Hepatocyte (in vitro differentiated cells): ENCODE measurements around the gene CIAO3. TPM values are rescaled to one million over a fixed set of nuclear protein-coding genes. Genes with fewer than 3 reads are reported as not detected.
"Not testable (repeated sequence)": the region's sequence is repeated elsewhere in the genome, so short reads cannot be mapped to it uniquely, and the experiment has no call there.

Experiments
- DNase-seq: peaks from one replicate; pipeline ENCODE4 v3.0.0-alpha.2; 2016; ENCODE audit warnings: low spot score
- H2AFZ ChIP-seq: fragments of 200-600 bp; sonication (generic); 2 replicates; pipeline ENCODE4 v1.6.0; 2016; ENCODE audit warnings: antibody characterized with exemption, mild to moderate bottlenecking
- H3K27ac ChIP-seq: fragments of 200-600 bp; sonication (generic); 2 replicates; pipeline ENCODE4 v1.5.1; 2016; ENCODE audit warnings: mild to moderate bottlenecking
- H3K27me3 ChIP-seq: fragments of 200-600 bp; sonication (generic); 2 replicates; pipeline ENCODE4 v1.6.1; 2016
- H3K36me3 ChIP-seq: fragments of 200-600 bp; sonication (generic); replicated peaks from 2 replicates; pipeline ENCODE4 v1.5.1; 2016; ENCODE audit warnings: low read depth; ENCODE audit not compliant: insufficient read depth
- H3K4me1 ChIP-seq: fragments of 200-600 bp; sonication (generic); 2 replicates; pipeline ENCODE4 v1.5.1; 2016; ENCODE audit warnings: mild to moderate bottlenecking, moderate library complexity; ENCODE audit not compliant: insufficient read depth
- H3K4me2 ChIP-seq: fragments of 200-600 bp; sonication (generic); 2 replicates; pipeline ENCODE4 v1.6.0; 2016
- H3K4me3 ChIP-seq: fragments of 200-600 bp; sonication (generic); 2 replicates; pipeline ENCODE4 v1.5.1; 2016; ENCODE audit warnings: mild to moderate bottlenecking
- H3K79me2 ChIP-seq: fragments of 200-600 bp; sonication (generic); 2 replicates; pipeline ENCODE4 v1.6.0; 2017; ENCODE audit warnings: mild to moderate bottlenecking
- H3K9me2 ChIP-seq: fragments of 200-600 bp; sonication (generic); replicated peaks from 2 replicates; pipeline ENCODE4 v1.6.0; 2017; ENCODE audit warnings: mild to moderate bottlenecking; ENCODE audit not compliant: insufficient read depth
- H3K9me3 ChIP-seq: fragments of 200-600 bp; sonication (generic); 2 replicates; pipeline ENCODE4 v1.5.1; 2016; ENCODE audit warnings: low read depth, mild to moderate bottlenecking
- H4K20me1 ChIP-seq: fragments of 200-600 bp; sonication (generic); 2 replicates; pipeline ENCODE4 v1.6.0; 2016; ENCODE audit warnings: mild to moderate bottlenecking; ENCODE audit not compliant: insufficient read depth, poor library complexity, severe bottlenecking
- EZH2 ChIP-seq: fragments of 200-600 bp; sonication (generic); IDR thresholded peaks from 2 replicates; pipeline ENCODE4 v1.6.1; 2016; ENCODE audit warnings: antibody characterized with exemption, mild to moderate bottlenecking, borderline replicate concordance
- EZH2phosphoT487 ChIP-seq: fragments of 200-600 bp; sonication (generic); IDR thresholded peaks from one replicate; pipeline ENCODE4 v1.6.1; 2018; ENCODE audit warnings: antibody characterized with exemption, mild to moderate bottlenecking, low read depth, moderate library complexity; ENCODE audit not compliant: unreplicated experiment, severe bottlenecking
- WGBS: methylation state at CpG from one replicate; pipeline ENCODE4 v1.1.6; 2016; ENCODE audit warnings: low lambda C conversion rate; ENCODE audit errors: missing lambda C conversion rate; 5-methylcytosine and 5-hydroxymethylcytosine counted together
- polyA plus RNA-seq: library from polyadenylated mRNA; unstranded; fragments of >200 nt; fragmentation: Nextera tagmentation; extraction: Ambion mirVana; gene quantifications from 2 replicates; pipeline ENCODE4 v1.2.1, GENCODE V29; 2016
- total RNA-seq: library from RNA; depleted of rRNA; stranded (reverse); fragments of >200 nt; gene quantifications from 2 replicates; pipeline ENCODE4 v1.2.3, GENCODE V29; 2014
- TF ChIP-seq, protein P1 (sequence below): fragments of 200-600 bp; sonication (generic); IDR thresholded peaks from 2 replicates; pipeline ENCODE4 v1.5.1; 2016; ENCODE audit warnings: antibody characterized with exemption, mild to moderate bottlenecking; ENCODE audit not compliant: poor library complexity

CIAO3 gene
- total and polyA plus RNA-seq, 2 experiments from 2014 or later: 39.0 to 42.8 TPM

DNA sequence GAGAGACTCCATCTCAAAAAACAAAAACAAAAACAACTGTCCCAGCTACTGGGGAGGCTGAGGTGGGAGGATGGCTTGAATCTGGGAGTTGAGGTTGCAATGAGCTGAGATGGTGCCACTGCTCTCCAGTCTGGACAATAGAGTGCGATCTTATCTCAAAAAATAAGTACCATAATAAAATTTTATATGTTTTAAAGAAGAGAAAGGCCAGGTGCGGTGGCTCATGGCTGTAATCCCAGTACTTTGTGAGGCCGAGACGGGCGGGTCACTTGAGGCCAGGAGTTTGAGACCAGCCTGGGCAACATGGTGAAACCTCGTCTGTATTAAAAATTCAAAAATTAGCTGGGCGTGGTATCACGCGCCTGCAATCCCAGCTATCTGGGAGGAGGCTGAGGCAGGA, 36.0 kb upstream of the CIAO3 start:
- Histone ChIP-seq H3K9me3 (no peaks in the 10 kb centered on the region), H3K4me1 (no peaks in the 10 kb centered on the region), H3K79me2 (no peaks in the 10 kb centered on the region), H4K20me1 (no peaks in the 10 kb centered on the region), H3K36me3 (no peaks in the 10 kb centered on the region), H3K27ac (no peak overlapping the region), H3K4me3 (no peak overlapping the region), H3K4me2 (no peak overlapping the region), H3K27me3 (no peaks in the 10 kb centered on the region), H2AFZ (no peak overlapping the region), H3K9me2 (no peaks in the 10 kb centered on the region)
- 87% methylated on average over 9 of the region's 9 CpGs for WGBS
- DNase-seq: no peak
- TF ChIP-seq, protein P1, sequence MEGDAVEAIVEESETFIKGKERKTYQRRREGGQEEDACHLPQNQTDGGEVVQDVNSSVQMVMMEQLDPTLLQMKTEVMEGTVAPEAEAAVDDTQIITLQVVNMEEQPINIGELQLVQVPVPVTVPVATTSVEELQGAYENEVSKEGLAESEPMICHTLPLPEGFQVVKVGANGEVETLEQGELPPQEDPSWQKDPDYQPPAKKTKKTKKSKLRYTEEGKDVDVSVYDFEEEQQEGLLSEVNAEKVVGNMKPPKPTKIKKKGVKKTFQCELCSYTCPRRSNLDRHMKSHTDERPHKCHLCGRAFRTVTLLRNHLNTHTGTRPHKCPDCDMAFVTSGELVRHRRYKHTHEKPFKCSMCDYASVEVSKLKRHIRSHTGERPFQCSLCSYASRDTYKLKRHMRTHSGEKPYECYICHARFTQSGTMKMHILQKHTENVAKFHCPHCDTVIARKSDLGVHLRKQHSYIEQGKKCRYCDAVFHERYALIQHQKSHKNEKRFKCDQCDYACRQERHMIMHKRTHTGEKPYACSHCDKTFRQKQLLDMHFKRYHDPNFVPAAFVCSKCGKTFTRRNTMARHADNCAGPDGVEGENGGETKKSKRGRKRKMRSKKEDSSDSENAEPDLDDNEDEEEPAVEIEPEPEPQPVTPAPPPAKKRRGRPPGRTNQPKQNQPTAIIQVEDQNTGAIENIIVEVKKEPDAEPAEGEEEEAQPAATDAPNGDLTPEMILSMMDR: no peak
- no peak for TF ChIP-seq EZH2
- TF ChIP-seq EZH2phosphoT487: no peak

DNA sequence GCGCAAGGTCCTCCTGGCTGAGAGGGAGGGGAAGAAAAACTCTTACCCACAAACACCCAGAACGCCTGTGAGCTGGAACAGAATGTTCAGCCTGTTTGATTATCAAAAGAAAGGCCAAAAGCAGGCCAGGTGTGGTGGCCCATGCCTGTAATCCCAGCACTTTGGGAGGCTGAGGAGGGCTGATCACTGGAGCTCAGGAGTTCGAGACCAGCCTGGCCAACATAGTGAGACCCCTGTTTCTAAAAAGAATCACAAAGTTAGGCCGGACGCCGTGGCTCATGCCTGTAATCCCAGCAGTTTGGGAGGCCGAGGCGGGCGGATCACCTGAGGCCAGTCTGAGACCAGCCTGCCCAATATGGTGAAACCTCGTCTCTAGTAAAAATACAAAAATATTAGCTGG, 35.5 kb upstream of the CIAO3 start:
- not testable (repeated sequence) for H2AFZ ChIP-seq, H3K27ac ChIP-seq, H3K79me2 ChIP-seq, H3K4me1 ChIP-seq, H4K20me1 ChIP-seq, H3K4me2 ChIP-seq, H3K9me2 ChIP-seq, DNase-seq, H3K4me3 ChIP-seq, H3K27me3 ChIP-seq, H3K36me3 ChIP-seq, H3K9me3 ChIP-seq
- WGBS: 94% methylated on average over 10 of the region's 10 CpGs

DNA sequence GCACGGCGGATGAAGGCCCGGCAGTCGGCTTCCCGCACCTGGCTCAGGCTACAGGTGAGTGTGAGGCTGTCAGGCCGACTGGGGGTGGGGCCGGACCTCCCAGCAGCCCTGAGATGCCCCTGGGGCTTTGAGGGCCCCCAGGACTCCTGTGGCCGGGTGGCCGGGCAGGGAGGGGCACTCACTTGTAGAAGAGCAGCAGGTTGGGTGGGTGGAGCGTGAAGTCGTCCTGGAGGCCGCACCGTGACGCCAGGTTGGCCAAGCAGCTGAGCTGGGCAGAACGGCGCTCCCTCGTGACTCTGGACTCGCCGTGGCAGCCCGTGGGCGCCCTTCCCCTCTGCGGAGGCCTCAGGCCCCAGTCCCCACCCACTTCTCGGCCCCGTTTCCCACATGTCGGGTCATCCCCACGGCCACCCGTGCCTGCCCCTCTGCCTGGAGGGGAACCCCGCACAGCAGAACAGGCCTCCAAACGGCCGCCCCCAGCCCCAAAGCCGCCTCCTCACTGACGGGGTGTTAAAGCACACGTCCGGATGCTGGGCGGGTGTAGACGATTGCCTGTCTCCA, 34.5 kb upstream of the CIAO3 start:
- Histone ChIP-seq H3K27me3 (no peaks in the 10 kb centered on the region), H3K4me1 (no peaks in the 10 kb centered on the region), H4K20me1 (no peaks in the 10 kb centered on the region), H2AFZ (no peak overlapping the region), H3K4me3 (no peak overlapping the region), H3K36me3 (no peaks in the 10 kb centered on the region), H3K9me3 (no peaks in the 10 kb centered on the region), H3K9me2 (no peaks in the 10 kb centered on the region), H3K79me2 (no peaks in the 10 kb centered on the region), H3K27ac (no peak overlapping the region), H3K4me2 (no peak overlapping the region)
- no peak for DNase-seq
- TF ChIP-seq EZH2: no peak
- TF ChIP-seq, protein P1: no peak
- no peak for TF ChIP-seq EZH2phosphoT487
- WGBS: 91% methylated on average over 13 of the region's 36 CpGs

DNA sequence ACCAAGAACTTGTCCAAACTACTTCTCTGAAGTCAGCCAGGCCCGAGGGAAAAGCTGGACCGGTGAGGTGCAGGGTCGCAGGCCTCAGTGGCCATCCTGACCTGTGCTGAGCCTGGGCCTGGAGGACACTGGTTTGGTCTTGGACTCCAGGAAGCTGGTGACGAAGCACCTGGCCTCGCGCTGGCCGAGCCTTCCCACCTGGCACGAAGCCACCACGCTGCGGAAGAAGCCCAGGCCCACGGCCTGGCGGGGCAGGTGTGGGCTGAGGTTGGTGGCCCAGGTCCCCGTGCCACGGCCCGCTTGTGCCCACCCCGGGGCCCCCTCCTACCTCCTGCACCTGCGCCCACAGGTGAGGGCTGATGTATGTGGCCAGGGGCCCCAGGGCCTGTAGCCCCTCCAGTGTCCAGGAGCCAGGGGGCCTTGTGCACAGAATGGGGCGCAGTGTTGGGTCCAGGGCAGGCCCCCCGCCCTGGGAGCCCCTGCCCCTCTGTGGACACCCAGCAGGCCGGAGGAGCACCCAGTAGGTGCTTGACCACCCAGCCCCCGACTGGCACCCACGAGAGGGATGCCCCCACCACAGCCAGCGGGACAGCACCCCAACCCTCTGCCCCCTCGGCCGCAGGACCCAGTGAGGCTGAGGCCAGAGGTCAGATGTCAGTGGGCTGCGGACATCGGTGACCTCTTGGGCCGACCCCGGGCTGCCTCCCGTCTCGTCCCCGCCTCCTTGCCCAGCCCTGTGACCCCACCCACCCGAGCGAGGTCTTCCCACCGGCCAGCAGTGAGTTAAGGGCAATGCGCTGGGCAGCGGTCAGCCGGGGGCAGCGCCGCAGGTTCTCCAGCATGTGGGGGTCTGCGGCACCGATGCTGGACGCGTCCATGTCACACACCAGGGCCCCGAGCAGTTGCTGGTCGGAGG, 33.5 kb upstream of the CIAO3 start:
- H3K27ac ChIP-seq: no peak overlapping the region
- H3K4me1 ChIP-seq: no peaks in the 10 kb centered on the region
- H3K36me3 ChIP-seq: no peaks in the 10 kb centered on the region
- no peaks in the 10 kb centered on the region for H3K27me3 ChIP-seq
- H3K79me2 ChIP-seq: no peaks in the 10 kb centered on the region
- no peak overlapping the region for H3K4me3 ChIP-seq
- no peaks in the 10 kb centered on the region for H3K9me3 ChIP-seq
- no peaks in the 10 kb centered on the region for H3K9me2 ChIP-seq
- TF ChIP-seq, protein P1: no peak
- no peak for TF ChIP-seq EZH2phosphoT487
- TF ChIP-seq EZH2: no peak
- 94% methylated on average over 25 of the region's 46 CpGs for WGBS
- no peak for DNase-seq
- no peak overlapping the region for H2AFZ ChIP-seq
- H4K20me1 ChIP-seq: no peaks in the 10 kb centered on the region
- no peak overlapping the region for H3K4me2 ChIP-seq
